HEK293 (cell line): ENCODE measurements around the gene CHCHD1.

Source experiments
- FEZF1 ChIP-seq: fragments of 450-650 bp; formaldehyde crosslinking; IDR thresholded peaks from 2 replicates; pipeline ENCODE4 v1.5.1; 2016; ENCODE audit warnings: missing biosample characterization, missing genetic modification characterization
- YY1 ChIP-seq: fragments of 450-650 bp; formaldehyde crosslinking; IDR thresholded peaks from 2 replicates; pipeline ENCODE4 v1.5.1; 2018; ENCODE audit warnings: missing biosample characterization, missing genetic modification characterization
- ZNF146 ChIP-seq: fragments of 450-650 bp; formaldehyde crosslinking; IDR thresholded peaks from 2 replicates; pipeline ENCODE4 v1.5.1; 2016; ENCODE audit warnings: missing biosample characterization, missing genetic modification characterization
- TF ChIP-seq, protein P1 (sequence below): fragments of 450-650 bp; formaldehyde crosslinking; IDR thresholded peaks from 2 replicates; pipeline ENCODE4 v1.5.1; 2017; ENCODE audit warnings: missing biosample characterization, missing genetic modification characterization

GRCh38 chr10:73763343-73763742 is 18.5 kb upstream of the CHCHD1 start:
- no peak for TF ChIP-seq ZNF146 (tag by site-specific recombination)
- TF ChIP-seq FEZF1 (tag by site-specific recombination): no peak
- TF ChIP-seq, protein P1, sequence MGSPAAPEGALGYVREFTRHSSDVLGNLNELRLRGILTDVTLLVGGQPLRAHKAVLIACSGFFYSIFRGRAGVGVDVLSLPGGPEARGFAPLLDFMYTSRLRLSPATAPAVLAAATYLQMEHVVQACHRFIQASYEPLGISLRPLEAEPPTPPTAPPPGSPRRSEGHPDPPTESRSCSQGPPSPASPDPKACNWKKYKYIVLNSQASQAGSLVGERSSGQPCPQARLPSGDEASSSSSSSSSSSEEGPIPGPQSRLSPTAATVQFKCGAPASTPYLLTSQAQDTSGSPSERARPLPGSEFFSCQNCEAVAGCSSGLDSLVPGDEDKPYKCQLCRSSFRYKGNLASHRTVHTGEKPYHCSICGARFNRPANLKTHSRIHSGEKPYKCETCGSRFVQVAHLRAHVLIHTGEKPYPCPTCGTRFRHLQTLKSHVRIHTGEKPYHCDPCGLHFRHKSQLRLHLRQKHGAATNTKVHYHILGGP (tag by site-specific recombination): no peak
- no peak for TF ChIP-seq YY1 (tag by site-specific recombination)
